PFSK-1 (cell line): ENCODE measurements around the gene ATXN7L3B.

Source experiments
- POLR2AphosphoS5 ChIP-seq: IDR thresholded peaks from 2 replicates; pipeline ENCODE4 v1.6.1; 2012; ENCODE audit warnings: low read depth, mild to moderate bottlenecking, control low read depth, low read length, moderate library complexity
- REST ChIP-seq, 2 experiments: IDR thresholded peaks; 2 replicates each; pipeline versions ENCODE4 v1.6.1 to v1.8.0; 2011 to 2012; ENCODE audit warnings: low read depth in 2 of 2, low read length in 2 of 2, control low read depth in 1 of 2, inconsistent platforms in 1 of 2, mild to moderate bottlenecking in 1 of 2, moderate library complexity in 1 of 2; ENCODE audit not compliant: insufficient read depth in 1 of 2
- SIN3A ChIP-seq: IDR thresholded peaks from 2 replicates; pipeline ENCODE4 v1.6.1; 2012; ENCODE audit warnings: mild to moderate bottlenecking, low read length, moderate library complexity, borderline replicate concordance; ENCODE audit not compliant: insufficient read depth

- TF ChIP-seq REST (IDR thresholded peaks at IDR 0.05; ENCODE audit: insufficient read depth in 1 of 2, low read depth in 2 of 2, low read length in 2 of 2) (no peak), SIN3A (no peak), POLR2AphosphoS5 (no peak)
Measured at GRCh38 chr12:74581439-74581838, 43.8 kb downstream of the ATXN7L3B start.
